Measurements from ENCODE around the gene CTCF. TPM values are rescaled to one million over a fixed set of nuclear protein-coding genes. Genes with fewer than 3 reads are reported as not detected.

CTCF gene
- total RNA-seq, 1 donor from 2014 or later, result 61.4 TPM

DNA sequence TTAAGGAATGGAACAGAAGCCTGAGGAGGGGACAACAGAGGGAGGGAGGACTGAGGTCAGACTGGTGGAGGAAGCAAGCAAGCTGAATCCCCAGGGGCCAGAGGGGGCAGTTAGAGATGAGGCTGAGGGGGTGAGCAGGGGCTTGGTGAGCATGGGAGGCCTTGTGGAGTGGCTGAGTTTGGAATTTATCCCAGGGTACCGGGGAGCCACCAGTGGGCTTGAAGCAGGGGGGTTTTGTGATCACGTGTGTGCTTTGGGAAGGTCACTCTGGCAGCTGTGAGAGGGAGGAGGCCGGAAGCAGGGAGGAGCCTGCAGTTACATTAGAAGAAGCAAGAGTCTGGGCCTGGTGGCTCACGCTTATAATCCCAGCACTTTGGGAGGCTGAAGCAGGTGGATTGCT is 9.8 kb upstream of the CTCF start:
- Mint-ChIP-seq H3K4me1 (no peaks in the 10 kb centered on the region), H3K27me3 (ENCODE audit: low read depth) (no peaks in the 10 kb centered on the region), H3K4me3 (no peak overlapping the region), H3K9me3 (no peaks in the 10 kb centered on the region), H3K27ac (no peak overlapping the region), H3K36me3 (no peaks in the 10 kb centered on the region)
- TF ChIP-seq, protein P1, sequence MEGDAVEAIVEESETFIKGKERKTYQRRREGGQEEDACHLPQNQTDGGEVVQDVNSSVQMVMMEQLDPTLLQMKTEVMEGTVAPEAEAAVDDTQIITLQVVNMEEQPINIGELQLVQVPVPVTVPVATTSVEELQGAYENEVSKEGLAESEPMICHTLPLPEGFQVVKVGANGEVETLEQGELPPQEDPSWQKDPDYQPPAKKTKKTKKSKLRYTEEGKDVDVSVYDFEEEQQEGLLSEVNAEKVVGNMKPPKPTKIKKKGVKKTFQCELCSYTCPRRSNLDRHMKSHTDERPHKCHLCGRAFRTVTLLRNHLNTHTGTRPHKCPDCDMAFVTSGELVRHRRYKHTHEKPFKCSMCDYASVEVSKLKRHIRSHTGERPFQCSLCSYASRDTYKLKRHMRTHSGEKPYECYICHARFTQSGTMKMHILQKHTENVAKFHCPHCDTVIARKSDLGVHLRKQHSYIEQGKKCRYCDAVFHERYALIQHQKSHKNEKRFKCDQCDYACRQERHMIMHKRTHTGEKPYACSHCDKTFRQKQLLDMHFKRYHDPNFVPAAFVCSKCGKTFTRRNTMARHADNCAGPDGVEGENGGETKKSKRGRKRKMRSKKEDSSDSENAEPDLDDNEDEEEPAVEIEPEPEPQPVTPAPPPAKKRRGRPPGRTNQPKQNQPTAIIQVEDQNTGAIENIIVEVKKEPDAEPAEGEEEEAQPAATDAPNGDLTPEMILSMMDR (IDR thresholded peaks at IDR 0.05; ENCODE audit: unreplicated experiment), result no peak
- no peak for DNase-seq (ENCODE audit: low spot score in 2 of 2, unreplicated experiment in 2 of 2)

DNA sequence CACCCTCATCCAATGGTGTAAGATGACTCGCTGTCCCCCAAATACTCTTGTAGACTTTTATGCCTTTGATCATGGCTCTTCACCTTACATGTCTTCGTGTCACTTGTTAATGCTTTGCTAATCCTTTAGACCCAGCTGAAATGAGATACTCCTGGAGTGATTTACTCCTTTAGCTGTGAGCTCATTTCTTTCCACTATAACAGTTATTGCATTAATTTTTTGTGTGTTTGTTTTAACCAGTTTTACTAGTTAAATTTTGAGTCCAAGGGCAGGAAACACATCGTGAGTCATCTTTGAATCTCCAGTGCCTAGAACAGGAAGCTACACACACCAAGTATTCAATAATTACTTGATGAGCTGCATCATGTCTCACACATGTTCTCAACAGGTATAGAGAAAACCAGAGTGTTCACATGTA is 6.5 kb upstream of the CTCF start:
- Mint-ChIP-seq H3K4me1 (peaks cover under 1% of the 10 kb centered on the region), H3K9me3 (no peaks in the 10 kb centered on the region), H3K27me3 (ENCODE audit: low read depth) (no peaks in the 10 kb centered on the region), H3K36me3 (no peaks in the 10 kb centered on the region), H3K4me3 (no peak overlapping the region), H3K27ac (no peak overlapping the region)
- TF ChIP-seq, protein P1 (IDR thresholded peaks at IDR 0.05; ENCODE audit: unreplicated experiment), result no peak
- DNase-seq (ENCODE audit: low spot score in 2 of 2, unreplicated experiment in 2 of 2), result no peak

DNA sequence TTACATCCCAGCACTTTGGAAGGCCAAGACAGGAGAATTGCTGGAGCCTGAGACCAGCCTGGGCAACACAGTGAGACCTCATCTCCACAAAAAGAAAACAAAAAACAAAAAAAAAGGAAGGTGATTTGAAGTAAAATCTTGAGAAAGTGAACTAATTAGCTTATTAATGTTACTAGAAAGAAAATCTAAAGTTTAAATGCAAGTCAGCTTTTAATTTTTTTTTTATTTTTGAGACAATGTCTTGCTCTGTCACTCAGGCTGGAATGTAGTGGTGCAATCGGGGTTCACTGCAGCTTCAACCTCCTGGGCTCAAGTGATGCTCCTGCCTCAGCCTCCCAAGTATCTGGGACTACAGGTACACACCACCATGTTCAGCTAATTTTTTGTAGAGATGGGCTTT is 3.5 kb upstream of the CTCF start:
- no peaks in the 10 kb centered on the region for H3K36me3 Mint-ChIP-seq
- no peaks in the 10 kb centered on the region for H3K27me3 Mint-ChIP-seq (ENCODE audit: low read depth)
- TF ChIP-seq, protein P1 (IDR thresholded peaks at IDR 0.05; ENCODE audit: unreplicated experiment), result no peak
- DNase-seq (ENCODE audit: low spot score in 2 of 2, unreplicated experiment in 2 of 2), result no peak
- H3K27ac Mint-ChIP-seq, result no peak overlapping the region
- no peaks in the 10 kb centered on the region for H3K9me3 Mint-ChIP-seq
- no peak overlapping the region for H3K4me3 Mint-ChIP-seq
- peaks cover 7% of the 10 kb centered on the region for H3K4me1 Mint-ChIP-seq

DNA sequence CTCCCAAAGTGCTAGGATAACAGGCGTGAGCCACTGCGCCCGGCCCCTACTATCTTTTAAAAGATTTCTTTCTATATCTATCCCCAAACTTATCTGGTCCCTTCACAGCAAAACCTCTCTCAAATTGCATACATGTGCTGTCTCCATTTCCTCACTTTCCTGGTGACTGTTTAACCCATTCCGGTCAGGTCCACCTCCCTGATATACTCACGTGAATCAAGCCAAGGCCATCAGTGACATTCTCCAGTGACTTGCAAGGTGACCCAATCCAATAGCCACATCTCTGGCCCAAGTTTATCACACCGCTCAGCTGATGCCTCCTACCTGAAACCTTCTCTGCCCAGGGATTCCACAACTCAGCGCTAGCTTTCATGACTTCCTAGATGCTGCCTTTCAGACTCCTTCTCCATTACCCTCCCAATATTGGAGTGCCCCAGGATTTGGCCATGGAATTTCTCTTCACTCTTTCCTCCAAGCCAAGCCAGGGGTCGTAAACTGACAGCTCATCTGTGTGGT is 1.4 kb upstream of the CTCF start:
- TF ChIP-seq, protein P1 (IDR thresholded peaks at IDR 0.05; ENCODE audit: unreplicated experiment), result no peak
- Mint-ChIP-seq H3K4me3 (peak overlapping the region; percentile 79), H3K9me3 (no peaks in the 10 kb centered on the region), H3K27me3 (ENCODE audit: low read depth) (no peaks in the 10 kb centered on the region), H3K36me3 (no peaks in the 10 kb centered on the region), H3K4me1 (peaks cover 17% of the 10 kb centered on the region), H3K27ac (peak overlapping the region; percentile 92)
- no peak for DNase-seq (ENCODE audit: low spot score in 2 of 2, unreplicated experiment in 2 of 2)

DNA sequence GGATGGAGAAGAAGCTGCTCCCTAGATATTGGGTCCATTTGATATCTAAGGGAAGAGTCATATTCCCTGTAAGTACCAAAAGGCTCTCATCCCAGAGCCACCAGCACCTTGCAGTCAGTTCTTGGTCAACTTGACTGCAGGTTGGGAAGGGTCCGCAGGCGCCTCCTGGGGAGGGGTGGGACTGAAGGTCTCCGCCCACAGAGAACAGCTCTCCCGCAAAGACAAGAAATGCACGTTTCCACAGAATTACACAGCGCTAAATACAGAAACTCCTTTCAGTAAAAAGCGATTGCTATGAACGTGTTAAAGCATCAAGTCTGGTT is 864 bp upstream of the CTCF start:
- DNase-seq (ENCODE audit: low spot score in 2 of 2, unreplicated experiment in 2 of 2), result no peak
- no peaks in the 10 kb centered on the region for H3K27me3 Mint-ChIP-seq (ENCODE audit: low read depth)
- peaks cover 17% of the 10 kb centered on the region for H3K4me1 Mint-ChIP-seq
- peak overlapping the region; percentile 92 for H3K27ac Mint-ChIP-seq
- H3K36me3 Mint-ChIP-seq, result no peaks in the 10 kb centered on the region
- TF ChIP-seq, protein P1 (IDR thresholded peaks at IDR 0.05; ENCODE audit: unreplicated experiment), result no peak
- peak overlapping the region; percentile 79 for H3K4me3 Mint-ChIP-seq
- no peaks in the 10 kb centered on the region for H3K9me3 Mint-ChIP-seq
